Neural cell (in vitro differentiated cells): ENCODE measurements around the gene YPEL2. TPM values are rescaled to one million over a fixed set of nuclear protein-coding genes. Genes with fewer than 3 reads are reported as not detected.
A peak's percentile ranks its signal among the peaks of the same experiment; 100 is the strongest.
"Not testable (repeated sequence)": the region's sequence is repeated elsewhere in the genome, so short reads cannot be mapped to it uniquely, and the experiment has no call there.

Source experiments
- H2AFZ ChIP-seq: fragments of 200-600, 300-800 bp; sonication (generic), shearing (Covaris generic); 2 replicates; pipeline ENCODE4 v1.6.0; 2014; ENCODE audit warnings: low read depth, mild to moderate bottlenecking, antibody characterized with exemption, low read length, moderate library complexity
- H3F3A ChIP-seq: fragments of 200-600 bp; shearing (Covaris generic); 2 replicates; pipeline ENCODE4 v1.6.1; 2016; ENCODE audit warnings: mild to moderate bottlenecking, moderate library complexity, mixed read lengths, antibody characterized with exemption, low read length; ENCODE audit not compliant: insufficient read depth, poor library complexity, severe bottlenecking
- H3K27ac ChIP-seq: fragments of 200-600, 300-800 bp; sonication (generic), shearing (Covaris generic); 2 replicates; pipeline ENCODE4 v1.5.1; 2014; ENCODE audit warnings: mild to moderate bottlenecking, low read length, moderate library complexity
- H3K27me3 ChIP-seq: fragments of 300-800, 200-600 bp; sonication (generic), shearing (Covaris generic); 2 replicates; pipeline ENCODE4 v1.6.0; 2014; ENCODE audit warnings: mild to moderate bottlenecking, low read depth, low read length, moderate library complexity; ENCODE audit not compliant: insufficient read depth
- H3K36me3 ChIP-seq: fragments of 300-800, 200-600 bp; sonication (generic), shearing (Covaris generic); 2 replicates; pipeline ENCODE4 v1.5.1; 2014; ENCODE audit warnings: mild to moderate bottlenecking, antibody characterized with exemption, low read length, moderate library complexity; ENCODE audit not compliant: insufficient read depth
- H3K4me2 ChIP-seq: fragments of 300-800, 200-600 bp; sonication (generic), shearing (Covaris generic); 2 replicates; pipeline ENCODE4 v1.6.0; 2014; ENCODE audit warnings: mild to moderate bottlenecking, low read length
- H3K4me3 ChIP-seq: fragments of 300-800, 200-600 bp; sonication (generic), shearing (Covaris generic); 2 replicates; pipeline ENCODE4 v1.5.1; 2014; ENCODE audit warnings: mild to moderate bottlenecking, low read length, moderate library complexity
- H3K79me2 ChIP-seq: fragments of 200-600 bp; shearing (Covaris generic); replicated peaks from 2 replicates; pipeline ENCODE4 v1.6.0; 2014; ENCODE audit warnings: mild to moderate bottlenecking, low read length, moderate library complexity; ENCODE audit not compliant: insufficient read depth
- H3K9ac ChIP-seq: fragments of 300-800, 200-600 bp; sonication (generic), shearing (Covaris generic); 2 replicates; pipeline ENCODE4 v1.6.1; 2016; ENCODE audit warnings: mild to moderate bottlenecking, low read length, mixed read lengths
- H3K9me2 ChIP-seq: fragments of 200-600 bp; shearing (Covaris generic); 2 replicates; pipeline ENCODE4 v1.6.1; 2016; ENCODE audit warnings: mild to moderate bottlenecking, low read length, mixed read lengths; ENCODE audit not compliant: insufficient read depth
- H3K9me3 ChIP-seq: fragments of 200-600, 300-800 bp; sonication (generic), shearing (Covaris generic); 2 replicates; pipeline ENCODE4 v1.6.1; 2016; ENCODE audit warnings: mild to moderate bottlenecking, mixed run types, low read length, moderate library complexity, mixed read lengths
- H4K20me1 ChIP-seq: fragments of 200-600 bp; shearing (Covaris generic); 2 replicates; pipeline ENCODE4 v1.6.1; 2016; ENCODE audit warnings: mild to moderate bottlenecking, mixed run types; ENCODE audit not compliant: insufficient read depth
- EZH2 ChIP-seq: fragments of 200-600, 300-800 bp; shearing (Covaris generic), sonication (generic); IDR thresholded peaks from 2 replicates; pipeline ENCODE4 v1.6.1; 2014; ENCODE audit warnings: antibody characterized with exemption, low read length, borderline replicate concordance, mild to moderate bottlenecking; ENCODE audit not compliant: insufficient read depth, poor library complexity, severe bottlenecking
- POLR2AphosphoS5 ChIP-seq: IDR thresholded peaks from 2 replicates; pipeline ENCODE4 v1.6.1; 2012
- RAD21 ChIP-seq: fragments of 450-650 bp; conservative IDR thresholded peaks from 2 replicates; pipeline ENCODE4 v1.6.1; 2014; ENCODE audit warnings: antibody characterized with exemption, mild to moderate bottlenecking, moderate library complexity
- SMC3 ChIP-seq: fragments of 450-650 bp; conservative IDR thresholded peaks from 2 replicates; pipeline ENCODE4 v1.6.1; 2014; ENCODE audit warnings: antibody characterized with exemption, mild to moderate bottlenecking, moderate library complexity; ENCODE audit not compliant: poor library complexity
- TAF1 ChIP-seq: IDR thresholded peaks from 2 replicates; pipeline ENCODE4 v1.6.1; 2012; ENCODE audit warnings: low read depth
- polyA plus RNA-seq: library from polyadenylated mRNA; depleted of rRNA; stranded (reverse); fragments of >200 nt; gene quantifications from 2 replicates; pipeline ENCODE4 v1.2.3, GENCODE V29; 2014
- TF ChIP-seq, protein P1 (sequence below): IDR thresholded peaks from 2 replicates; pipeline ENCODE4 v1.6.1; 2012; ENCODE audit warnings: borderline replicate concordance
- TF ChIP-seq, protein P2 (sequence below): fragments of 450-650 bp; IDR thresholded peaks from 2 replicates; pipeline ENCODE4 v1.5.1; 2014; ENCODE audit warnings: antibody characterized with exemption, mild to moderate bottlenecking, moderate library complexity; ENCODE audit not compliant: poor library complexity, severe bottlenecking

YPEL2 gene
- polyA plus RNA-seq, 1 donor from 2014 or later, result 17.0 TPM

GRCh38 chr17:59311051-59311468, 20.4 kb upstream of the YPEL2 start:
- Histone ChIP-seq H3F3A (no peaks in the 10 kb centered on the region), H3K9ac (no peak overlapping the region), H3K4me3 (no peak overlapping the region), H4K20me1 (no peaks in the 10 kb centered on the region), H3K36me3 (no peaks in the 10 kb centered on the region), H3K79me2 (no peaks in the 10 kb centered on the region), H2AFZ (no peak overlapping the region), H3K9me2 (no peaks in the 10 kb centered on the region), H3K9me3 (no peaks in the 10 kb centered on the region), H3K4me2 (no peak overlapping the region), H3K27me3 (no peaks in the 10 kb centered on the region), H3K27ac (no peak overlapping the region)
- TF ChIP-seq, protein P1, sequence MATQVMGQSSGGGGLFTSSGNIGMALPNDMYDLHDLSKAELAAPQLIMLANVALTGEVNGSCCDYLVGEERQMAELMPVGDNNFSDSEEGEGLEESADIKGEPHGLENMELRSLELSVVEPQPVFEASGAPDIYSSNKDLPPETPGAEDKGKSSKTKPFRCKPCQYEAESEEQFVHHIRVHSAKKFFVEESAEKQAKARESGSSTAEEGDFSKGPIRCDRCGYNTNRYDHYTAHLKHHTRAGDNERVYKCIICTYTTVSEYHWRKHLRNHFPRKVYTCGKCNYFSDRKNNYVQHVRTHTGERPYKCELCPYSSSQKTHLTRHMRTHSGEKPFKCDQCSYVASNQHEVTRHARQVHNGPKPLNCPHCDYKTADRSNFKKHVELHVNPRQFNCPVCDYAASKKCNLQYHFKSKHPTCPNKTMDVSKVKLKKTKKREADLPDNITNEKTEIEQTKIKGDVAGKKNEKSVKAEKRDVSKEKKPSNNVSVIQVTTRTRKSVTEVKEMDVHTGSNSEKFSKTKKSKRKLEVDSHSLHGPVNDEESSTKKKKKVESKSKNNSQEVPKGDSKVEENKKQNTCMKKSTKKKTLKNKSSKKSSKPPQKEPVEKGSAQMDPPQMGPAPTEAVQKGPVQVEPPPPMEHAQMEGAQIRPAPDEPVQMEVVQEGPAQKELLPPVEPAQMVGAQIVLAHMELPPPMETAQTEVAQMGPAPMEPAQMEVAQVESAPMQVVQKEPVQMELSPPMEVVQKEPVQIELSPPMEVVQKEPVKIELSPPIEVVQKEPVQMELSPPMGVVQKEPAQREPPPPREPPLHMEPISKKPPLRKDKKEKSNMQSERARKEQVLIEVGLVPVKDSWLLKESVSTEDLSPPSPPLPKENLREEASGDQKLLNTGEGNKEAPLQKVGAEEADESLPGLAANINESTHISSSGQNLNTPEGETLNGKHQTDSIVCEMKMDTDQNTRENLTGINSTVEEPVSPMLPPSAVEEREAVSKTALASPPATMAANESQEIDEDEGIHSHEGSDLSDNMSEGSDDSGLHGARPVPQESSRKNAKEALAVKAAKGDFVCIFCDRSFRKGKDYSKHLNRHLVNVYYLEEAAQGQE, result no peak
- TF ChIP-seq POLR2AphosphoS5, result no peak
- no peak for TF ChIP-seq EZH2
- TF ChIP-seq SMC3, result peak; percentile 97
- peak; percentile 95 for TF ChIP-seq RAD21
- TF ChIP-seq, protein P2, sequence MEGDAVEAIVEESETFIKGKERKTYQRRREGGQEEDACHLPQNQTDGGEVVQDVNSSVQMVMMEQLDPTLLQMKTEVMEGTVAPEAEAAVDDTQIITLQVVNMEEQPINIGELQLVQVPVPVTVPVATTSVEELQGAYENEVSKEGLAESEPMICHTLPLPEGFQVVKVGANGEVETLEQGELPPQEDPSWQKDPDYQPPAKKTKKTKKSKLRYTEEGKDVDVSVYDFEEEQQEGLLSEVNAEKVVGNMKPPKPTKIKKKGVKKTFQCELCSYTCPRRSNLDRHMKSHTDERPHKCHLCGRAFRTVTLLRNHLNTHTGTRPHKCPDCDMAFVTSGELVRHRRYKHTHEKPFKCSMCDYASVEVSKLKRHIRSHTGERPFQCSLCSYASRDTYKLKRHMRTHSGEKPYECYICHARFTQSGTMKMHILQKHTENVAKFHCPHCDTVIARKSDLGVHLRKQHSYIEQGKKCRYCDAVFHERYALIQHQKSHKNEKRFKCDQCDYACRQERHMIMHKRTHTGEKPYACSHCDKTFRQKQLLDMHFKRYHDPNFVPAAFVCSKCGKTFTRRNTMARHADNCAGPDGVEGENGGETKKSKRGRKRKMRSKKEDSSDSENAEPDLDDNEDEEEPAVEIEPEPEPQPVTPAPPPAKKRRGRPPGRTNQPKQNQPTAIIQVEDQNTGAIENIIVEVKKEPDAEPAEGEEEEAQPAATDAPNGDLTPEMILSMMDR, result peak; percentile 96
- no peak for TF ChIP-seq TAF1

DNA sequence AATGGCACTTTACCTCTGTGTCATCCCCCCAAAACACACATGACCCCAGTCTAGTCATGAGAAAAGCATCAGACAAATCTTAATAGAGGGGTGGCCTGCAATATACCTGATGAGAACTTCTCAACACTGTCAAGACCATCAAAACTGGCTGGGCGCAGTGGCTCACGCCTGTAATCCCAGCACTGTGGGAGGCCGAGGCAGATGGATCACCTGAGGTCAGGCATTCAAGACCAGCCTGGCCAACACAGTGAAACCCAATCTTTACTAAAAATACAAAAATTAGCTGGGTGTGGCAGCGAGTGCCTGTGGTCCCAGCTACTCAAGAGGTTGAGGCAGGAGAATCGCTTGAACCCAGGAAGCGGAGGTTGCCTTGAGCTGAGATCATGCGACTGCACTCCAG, 19.9 kb upstream of the YPEL2 start:
- H3F3A ChIP-seq, H3K9ac ChIP-seq, H4K20me1 ChIP-seq, H3K36me3 ChIP-seq, H3K79me2 ChIP-seq, H3K9me3 ChIP-seq, H2AFZ ChIP-seq, H3K27ac ChIP-seq, H3K4me3 ChIP-seq, H3K9me2 ChIP-seq, H3K27me3 ChIP-seq, H3K4me2 ChIP-seq: not testable (repeated sequence)

DNA sequence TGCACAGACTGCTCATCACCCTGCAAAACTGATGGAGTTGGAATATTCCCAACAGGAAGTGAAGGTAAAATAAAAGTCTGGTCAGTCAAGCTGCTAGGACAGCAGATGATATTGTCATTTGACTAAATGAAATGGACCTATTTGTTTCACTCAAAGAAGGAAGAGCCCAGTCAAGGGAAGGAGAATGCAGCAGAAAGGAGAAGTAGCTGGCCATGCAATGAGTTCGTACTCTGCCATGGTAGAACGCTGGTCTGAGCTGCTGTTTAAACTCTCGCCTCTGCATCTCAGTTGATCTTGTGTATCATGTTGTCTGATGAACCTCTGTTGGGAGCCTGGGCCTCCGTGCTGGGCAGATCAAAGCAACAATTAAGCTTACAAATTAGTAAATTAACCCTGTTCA, 15.6 kb upstream of the YPEL2 start:
- H3K79me2 ChIP-seq, result no peaks in the 10 kb centered on the region
- no peaks in the 10 kb centered on the region for H3K9me2 ChIP-seq
- H3K27ac ChIP-seq, result no peak overlapping the region
- no peaks in the 10 kb centered on the region for H4K20me1 ChIP-seq
- H3F3A ChIP-seq, result no peaks in the 10 kb centered on the region
- TF ChIP-seq, protein P1, result no peak
- no peak overlapping the region for H3K4me3 ChIP-seq
- H3K4me2 ChIP-seq, result no peak overlapping the region
- H3K9me3 ChIP-seq, result no peaks in the 10 kb centered on the region
- H3K9ac ChIP-seq, result no peak overlapping the region
- no peaks in the 10 kb centered on the region for H3K36me3 ChIP-seq
- no peaks in the 10 kb centered on the region for H3K27me3 ChIP-seq
- no peak overlapping the region for H2AFZ ChIP-seq
